Activated CD8-positive, alpha-beta memory T cell treated with anti-CD3 and anti-CD28 coated beads for 36 hours (primary cell): ENCODE data around the gene ADGRG1. TPM values are rescaled to one million over a fixed set of nuclear protein-coding genes. Genes with fewer than 3 reads are reported as not detected.

Source experiments
- CTCF ChIA-PET: fragments of 350-600 bp; sonication (Branson Sonifier 250); formaldehyde crosslinking; loops from one replicate; lab custom pipeline; 2021; ENCODE audit warnings: antibody characterized with exemption; lab: Charles Lee
- POLR2A ChIA-PET: fragments of 350-600 bp; sonication (Branson Sonifier 250); formaldehyde crosslinking; loops from one replicate; lab custom pipeline; 2021; ENCODE audit warnings: antibody characterized with exemption; lab: Charles Lee
- total RNA-seq, 2 experiments: library from RNA; stranded (reverse); gene quantifications; one replicate each; pipeline ENCODE4 v1.2.3, GENCODE V29; 2021

Gene ADGRG1
- total RNA-seq, 2 experiments from 2014 or later = 21.0 to 23.0 TPM

GRCh38 chr16:57638381-57638780 lies 10.0 kb downstream of the ADGRG1 start:
- ChIA-PET POLR2A (no interaction called here), CTCF (interaction anchor here (3.1 kb wide), 1 partner anchor 10 kb away, joined by 28 read pairs; no protein-coding TSS in a partner anchor)

- CTCF ChIA-PET = interaction anchor here (3.1 kb wide), 1 partner anchor 9 kb away, joined by 28 read pairs; no protein-coding TSS in a partner anchor
Observed at GRCh38 chr16:57639172-57639887, 10.9 kb downstream of the ADGRG1 start.

GRCh38 chr16:57640185-57640584 lies 11.8 kb downstream of the ADGRG1 start:
- ChIA-PET POLR2A (no interaction called here), CTCF (interaction anchor here (1.1 kb wide), 1 partner anchor 8 kb away, joined by 4 read pairs; no protein-coding TSS in a partner anchor)

More at GRCh38 chr16:57639172-57639887, 10.9 kb downstream of the ADGRG1 start:
- POLR2A ChIA-PET = no interaction called here

- POLR2A ChIA-PET = no interaction called here
- CTCF ChIA-PET = interaction anchor here (0.9 to 1.1 kb wide), 2 partner anchors 8 to 30 kb away, joined by 4 read pairs; no protein-coding TSS in a partner anchor
Observed at GRCh38 chr16:57640612-57641011, 12.2 kb downstream of the ADGRG1 start.

GRCh38 chr16:57642160-57643135 lies 14.0 kb downstream of the ADGRG1 start:
- CTCF ChIA-PET = interaction anchor here (1.1 to 1.5 kb wide), 2 partner anchors 52 to 66 kb away, joined by 3 to 7 read pairs; no protein-coding TSS in a partner anchor
- POLR2A ChIA-PET = no interaction called here

- ChIA-PET CTCF (no interaction called here), POLR2A (no interaction called here)
Observed at GRCh38 chr16:57643147-57643874, 14.9 kb downstream of the ADGRG1 start.

GRCh38 chr16:57643910-57644309 lies 15.5 kb downstream of the ADGRG1 start:
- ChIA-PET POLR2A (interaction anchor here (0.6 kb wide), 1 partner anchor 68 kb away, joined by 4 read pairs; no protein-coding TSS in a partner anchor), CTCF (no interaction called here)

- ChIA-PET POLR2A (interaction anchor here (0.6 kb wide), 1 partner anchor 67 kb away, joined by 4 read pairs; no protein-coding TSS in a partner anchor), CTCF (no interaction called here)
Observed at GRCh38 chr16:57644383-57645014, 16.1 kb downstream of the ADGRG1 start.

GRCh38 chr16:57645169-57645568 lies 16.7 kb downstream of the ADGRG1 start:
- POLR2A ChIA-PET = interaction anchor here (0.5 kb wide), 1 partner anchor 34 kb away, joined by 3 read pairs; no protein-coding TSS in a partner anchor

GRCh38 chr16:57645691-57646387 lies 17.4 kb downstream of the ADGRG1 start:
- ChIA-PET POLR2A (interaction anchor here (0.5 kb wide), 1 partner anchor 34 kb away, joined by 3 read pairs; no protein-coding TSS in a partner anchor), CTCF (interaction anchor here (1.0 to 8.2 kb wide), 6 partner anchors 8 to 71 kb away, joined by 3 to 149 read pairs (median 42); no protein-coding TSS in a partner anchor)

More at GRCh38 chr16:57645169-57645568, 16.7 kb downstream of the ADGRG1 start:
- CTCF ChIA-PET = interaction anchor here (1.1 to 8.2 kb wide), 2 partner anchors 45 to 57 kb away, joined by 4 to 145 read pairs; no protein-coding TSS in a partner anchor

GRCh38 chr16:57646388-57647039 lies 18.1 kb downstream of the ADGRG1 start:
- POLR2A ChIA-PET = interaction anchor here (1.2 kb wide), 1 partner anchor 36 kb away, joined by 4 read pairs; no protein-coding TSS in a partner anchor
- CTCF ChIA-PET = interaction anchor here (1.0 to 8.2 kb wide), 7 partner anchors 8 to 105 kb away, joined by 3 to 149 read pairs (median 49); no protein-coding TSS in a partner anchor

- ChIA-PET CTCF (interaction anchor here (1.4 to 8.2 kb wide), 9 partner anchors 9 to 110 kb away, joined by 3 to 149 read pairs (median 28); no protein-coding TSS in a partner anchor), POLR2A (interaction anchor here (0.6 to 1.3 kb wide), 3 partner anchors 30 to 70 kb away, joined by 4 to 5 read pairs (median 4); no protein-coding TSS in a partner anchor)
Observed at GRCh38 chr16:57647136-57647875, 18.9 kb downstream of the ADGRG1 start.

GRCh38 chr16:57648125-57648524 lies 19.7 kb downstream of the ADGRG1 start:
- POLR2A ChIA-PET = interaction anchor here (1.3 kb wide), 1 partner anchor 71 kb away, joined by 4 read pairs; no protein-coding TSS in a partner anchor

GRCh38 chr16:57648581-57649442 lies 20.4 kb downstream of the ADGRG1 start:
- CTCF ChIA-PET = interaction anchor here (0.6 to 8.2 kb wide), 24 partner anchors 8 to 352 kb away, joined by 3 to 149 read pairs (median 4); partner anchors contain the start of genes ADGRG5 and USB1
- POLR2A ChIA-PET = interaction anchor here (1.3 kb wide), 1 partner anchor 72 kb away, joined by 4 read pairs; no protein-coding TSS in a partner anchor

More at GRCh38 chr16:57648125-57648524, 19.7 kb downstream of the ADGRG1 start:
- CTCF ChIA-PET = interaction anchor here (0.6 to 8.2 kb wide), 18 partner anchors 8 to 110 kb away, joined by 3 to 149 read pairs (median 4); no protein-coding TSS in a partner anchor
